Left lung (tissue), 10 donors: ENCODE results near the gene DOCK10. TPM values are rescaled to one million over a fixed set of nuclear protein-coding genes. Genes with fewer than 3 reads are reported as not detected.

Experiments used
- ATAC-seq: fragments of 200-7000 bp; cut with Tn5 transposase; one replicate; pipeline ENCODE4 v1.9.1; 2020; ENCODE audit warnings: moderate library complexity
- DNase-seq, 4 donors: peaks; one replicate each; pipeline ENCODE4 v3.0.0-alpha.2; 2013 to 2020
- H3K27ac ChIP-seq, 2 donors: fragments of 200-600 bp; sonication (generic) in 1 of 2; one replicate each; pipeline versions ENCODE4 v1.5.0 to v1.8.0; 2020 to 2021
- H3K27me3 ChIP-seq, 2 donors: fragments of 200-600 bp; sonication (generic) in 1 of 2; one replicate each; pipeline versions ENCODE4 v1.5.0 to v1.8.0; 2020 to 2021
- H3K36me3 ChIP-seq, 2 donors: fragments of 200-600 bp; sonication (generic) in 1 of 2; one replicate each; pipeline versions ENCODE4 v1.5.0 to v1.8.0; 2020 to 2021
- H3K4me1 ChIP-seq, 2 donors: fragments of 200-600 bp; one replicate each; pipeline ENCODE4 v1.8.0; 2021
- H3K4me3 ChIP-seq, 2 donors: fragments of 200-600 bp; sonication (generic) in 1 of 2; one replicate each; pipeline versions ENCODE4 v1.5.0 to v1.8.0; 2020 to 2021; ENCODE audit warnings: mild to moderate bottlenecking in 1 of 2
- H3K9me3 ChIP-seq, 2 donors: fragments of 200-600 bp; sonication (generic) in 1 of 2; one replicate each; pipeline versions ENCODE4 v1.5.0 to v1.8.0; 2020 to 2021
- CTCF ChIP-seq, 2 donors: fragments of 200-600 bp; sonication (generic) in 1 of 2; IDR thresholded peaks; one replicate each; pipeline versions ENCODE4 v1.5.0 to v1.8.0; 2021; ENCODE audit warnings: antibody characterized with exemption in 2 of 2
- intact Hi-C, 2 donors: fragments of 100-400 bp; cut with DNase I; formaldehyde crosslinking; loops; one replicate each; pipeline versions ENCODE4 v1.11.2 to v1.14.2; 2022
- polyA plus RNA-seq, 6 donors: library from polyadenylated mRNA; unstranded; fragments of 120-200 nt; gene quantifications; one replicate each; pipeline ENCODE4 v1.2.1, GENCODE V29; 2013; ENCODE audit not compliant: insufficient read length in 6 of 6
- total RNA-seq, 2 donors: library from RNA; stranded (reverse); fragmentation: NEBNext Ultra II Directional; extraction: Animal tissue kit (Norgen Biotek cat#: 25700); gene quantifications; one replicate each; pipeline ENCODE4 v1.2.1, GENCODE V29; 2021
- donor health status: DM: no; HTN: yes; CAD: no.
- donor health status: DM: no; HTN: no; CAD: no.

Gene DOCK10
- total and polyA plus RNA-seq, 8 donors: 17.8 to 55.9 (median 45.6) TPM

GRCh38 chr2:224925810-224926100 lies 116.5 kb downstream of the DOCK10 start:
- DNase-seq: no peak
- intact Hi-C loops: no loop called here
- peak overlapping the region; percentile 72 to 78 for H3K27ac ChIP-seq
- TF ChIP-seq CTCF (IDR thresholded peaks at IDR 0.05): no peak
- no peaks in the 10 kb centered on the region for H3K27me3 ChIP-seq
- H3K36me3 ChIP-seq: peaks cover 0 to 3% of the 10 kb centered on the region in 2 donors
- no peak overlapping the region for H3K4me3 ChIP-seq
- no peaks in the 10 kb centered on the region for H3K9me3 ChIP-seq
- H3K4me1 ChIP-seq: peaks cover 4 to 94% of the 10 kb centered on the region in 2 donors
- ATAC-seq: no peak

GRCh38 chr2:224925061-224925809 lies 117.0 kb downstream of the DOCK10 start:
- Histone ChIP-seq H3K27ac (peak overlapping the region; percentile 17 to 78), H3K4me3 (no peak overlapping the region), H3K4me1 (peaks cover 4 to 90% of the 10 kb centered on the region in 2 donors), H3K27me3 (no peaks in the 10 kb centered on the region), H3K9me3 (no peaks in the 10 kb centered on the region), H3K36me3 (no peaks in the 10 kb centered on the region)
- intact Hi-C loops: no loop called here
- DNase-seq (no peak), ATAC-seq (no peak)
- TF ChIP-seq CTCF (IDR thresholded peaks at IDR 0.05): no peak

DNA sequence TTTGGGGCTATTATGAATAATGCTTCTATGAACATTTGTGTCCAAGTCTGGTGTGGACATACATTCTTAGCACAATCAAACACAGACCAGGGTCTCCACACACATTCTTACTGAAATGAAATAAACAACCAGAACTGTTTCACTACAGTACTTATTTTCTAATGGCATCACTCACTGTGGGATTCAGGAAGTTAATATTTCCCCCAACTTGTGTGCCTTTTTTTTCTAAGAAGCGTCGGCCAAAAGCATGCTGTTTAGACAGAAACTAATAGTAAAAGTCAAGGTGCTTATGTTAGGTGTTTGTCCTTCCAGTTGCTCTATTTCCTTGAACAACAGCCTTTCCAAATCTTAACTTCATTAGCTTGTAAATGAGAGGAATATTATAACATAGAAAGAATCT lies 117.6 kb downstream of the DOCK10 start:
- H3K4me1 ChIP-seq: peaks cover 4 to 86% of the 10 kb centered on the region in 2 donors

GRCh38 chr2:224922142-224922727 lies 120.0 kb downstream of the DOCK10 start:
- Histone ChIP-seq H3K36me3 (no peaks in the 10 kb centered on the region), H3K4me3 (no peak overlapping the region), H3K9me3 (no peaks in the 10 kb centered on the region), H3K27me3 (no peaks in the 10 kb centered on the region), H3K27ac (peak overlapping the region in 1 of 2 donors; percentile 45), H3K4me1 (peaks cover under 1 to 62% of the 10 kb centered on the region in 2 donors)
- TF ChIP-seq CTCF (IDR thresholded peaks at IDR 0.05): no peak
- DNase-seq (no peak), ATAC-seq (peak; percentile 36)
- intact Hi-C loops: no loop called here

More for the DNA sequence above, 117.6 kb downstream of the DOCK10 start:
- no peak for TF ChIP-seq CTCF (IDR thresholded peaks at IDR 0.05)
- no peak for ATAC-seq
- intact Hi-C loops: no loop called here
- Histone ChIP-seq H3K27me3 (no peaks in the 10 kb centered on the region), H3K9me3 (no peaks in the 10 kb centered on the region), H3K36me3 (no peaks in the 10 kb centered on the region), H3K4me3 (no peak overlapping the region), H3K27ac (peak overlapping the region in 1 of 2 donors; percentile 17)
- DNase-seq: no peak

DNA sequence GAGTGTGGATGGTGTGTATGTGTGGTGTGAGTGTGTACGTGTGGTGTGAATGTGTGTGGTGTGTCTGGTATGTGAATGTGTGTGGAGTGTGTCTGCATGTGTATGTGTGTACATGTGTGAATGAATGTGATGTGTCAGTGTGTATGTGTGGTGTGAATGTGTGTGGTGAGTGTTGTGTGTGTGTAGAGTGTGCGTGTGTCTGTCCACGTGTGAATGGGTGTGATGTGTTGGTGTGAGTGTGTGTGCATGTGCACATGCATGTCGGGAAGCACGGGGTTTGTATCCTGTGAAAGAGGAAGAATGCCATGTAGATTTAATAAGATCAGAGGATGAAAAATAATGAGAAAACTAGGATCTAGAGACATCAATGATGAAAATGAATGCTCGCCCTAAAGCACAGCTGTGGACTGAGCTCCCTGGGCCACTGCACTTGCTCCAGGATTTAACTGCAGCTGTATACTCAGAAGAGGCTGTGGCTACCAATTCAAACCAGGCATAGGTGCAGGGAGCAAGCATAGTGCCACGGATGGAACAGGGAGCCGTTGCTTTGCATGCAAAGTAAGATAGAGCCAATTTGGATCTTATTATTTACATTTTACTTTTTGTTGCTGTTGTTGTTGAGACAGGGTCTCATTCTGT lies 122.7 kb downstream of the DOCK10 start:
- no peak for ATAC-seq
- no peak for DNase-seq
- Histone ChIP-seq H3K4me3 (no peak overlapping the region), H3K27me3 (no peaks in the 10 kb centered on the region), H3K9me3 (no peaks in the 10 kb centered on the region), H3K27ac (no peak overlapping the region), H3K4me1 (peaks cover 0 to 37% of the 10 kb centered on the region in 2 donors), H3K36me3 (no peaks in the 10 kb centered on the region)
- TF ChIP-seq CTCF (IDR thresholded peaks at IDR 0.05): no peak
- intact Hi-C loops: no loop called here
